Measurements from ENCODE around the gene ZNF276.

ZNF276 gene

DNA sequence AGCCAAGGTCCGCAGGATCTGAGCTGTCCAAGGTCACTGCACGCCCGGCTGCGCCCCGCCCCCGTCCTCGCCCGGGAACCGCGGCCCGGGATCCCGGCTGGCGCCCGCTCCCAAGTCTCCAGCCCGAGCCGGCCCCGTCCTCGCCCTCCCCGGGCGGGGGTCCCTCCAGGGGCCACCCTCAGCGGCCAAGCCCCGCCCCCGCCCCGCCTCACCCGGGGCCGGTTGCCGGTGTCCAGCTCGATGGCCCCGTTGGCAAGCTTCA lies 855 bp upstream of the ZNF276 start:
- peak overlapping the region; percentile 75 for H3K4me3 ChIP-seq (ENCODE audit: low read depth, low read length)
- DNase-seq (ENCODE audit: low read depth) = peak; percentile 19
- TF ChIP-seq, protein P1, sequence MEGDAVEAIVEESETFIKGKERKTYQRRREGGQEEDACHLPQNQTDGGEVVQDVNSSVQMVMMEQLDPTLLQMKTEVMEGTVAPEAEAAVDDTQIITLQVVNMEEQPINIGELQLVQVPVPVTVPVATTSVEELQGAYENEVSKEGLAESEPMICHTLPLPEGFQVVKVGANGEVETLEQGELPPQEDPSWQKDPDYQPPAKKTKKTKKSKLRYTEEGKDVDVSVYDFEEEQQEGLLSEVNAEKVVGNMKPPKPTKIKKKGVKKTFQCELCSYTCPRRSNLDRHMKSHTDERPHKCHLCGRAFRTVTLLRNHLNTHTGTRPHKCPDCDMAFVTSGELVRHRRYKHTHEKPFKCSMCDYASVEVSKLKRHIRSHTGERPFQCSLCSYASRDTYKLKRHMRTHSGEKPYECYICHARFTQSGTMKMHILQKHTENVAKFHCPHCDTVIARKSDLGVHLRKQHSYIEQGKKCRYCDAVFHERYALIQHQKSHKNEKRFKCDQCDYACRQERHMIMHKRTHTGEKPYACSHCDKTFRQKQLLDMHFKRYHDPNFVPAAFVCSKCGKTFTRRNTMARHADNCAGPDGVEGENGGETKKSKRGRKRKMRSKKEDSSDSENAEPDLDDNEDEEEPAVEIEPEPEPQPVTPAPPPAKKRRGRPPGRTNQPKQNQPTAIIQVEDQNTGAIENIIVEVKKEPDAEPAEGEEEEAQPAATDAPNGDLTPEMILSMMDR (conservative IDR thresholded peaks at IDR 0.05; ENCODE audit: low read depth, low read length) = no peak

- TF ChIP-seq, protein P1 (conservative IDR thresholded peaks at IDR 0.05; ENCODE audit: low read depth, low read length) = no peak
- H3K4me3 ChIP-seq (ENCODE audit: low read depth, low read length) = peak overlapping the region; percentile 75
- peak; percentile 58 for DNase-seq (ENCODE audit: low read depth)
Observed at GRCh38 chr16:89721546-89722391, 432 bp downstream of the ZNF276 start.

- DNase-seq (ENCODE audit: low read depth) = peak; percentile 51
- TF ChIP-seq, protein P1 (conservative IDR thresholded peaks at IDR 0.05; ENCODE audit: low read depth, low read length) = no peak
- H3K4me3 ChIP-seq (ENCODE audit: low read depth, low read length) = peak overlapping the region; percentile 75
Observed at GRCh38 chr16:89722392-89723278, 1.3 kb downstream of the ZNF276 start.

DNA sequence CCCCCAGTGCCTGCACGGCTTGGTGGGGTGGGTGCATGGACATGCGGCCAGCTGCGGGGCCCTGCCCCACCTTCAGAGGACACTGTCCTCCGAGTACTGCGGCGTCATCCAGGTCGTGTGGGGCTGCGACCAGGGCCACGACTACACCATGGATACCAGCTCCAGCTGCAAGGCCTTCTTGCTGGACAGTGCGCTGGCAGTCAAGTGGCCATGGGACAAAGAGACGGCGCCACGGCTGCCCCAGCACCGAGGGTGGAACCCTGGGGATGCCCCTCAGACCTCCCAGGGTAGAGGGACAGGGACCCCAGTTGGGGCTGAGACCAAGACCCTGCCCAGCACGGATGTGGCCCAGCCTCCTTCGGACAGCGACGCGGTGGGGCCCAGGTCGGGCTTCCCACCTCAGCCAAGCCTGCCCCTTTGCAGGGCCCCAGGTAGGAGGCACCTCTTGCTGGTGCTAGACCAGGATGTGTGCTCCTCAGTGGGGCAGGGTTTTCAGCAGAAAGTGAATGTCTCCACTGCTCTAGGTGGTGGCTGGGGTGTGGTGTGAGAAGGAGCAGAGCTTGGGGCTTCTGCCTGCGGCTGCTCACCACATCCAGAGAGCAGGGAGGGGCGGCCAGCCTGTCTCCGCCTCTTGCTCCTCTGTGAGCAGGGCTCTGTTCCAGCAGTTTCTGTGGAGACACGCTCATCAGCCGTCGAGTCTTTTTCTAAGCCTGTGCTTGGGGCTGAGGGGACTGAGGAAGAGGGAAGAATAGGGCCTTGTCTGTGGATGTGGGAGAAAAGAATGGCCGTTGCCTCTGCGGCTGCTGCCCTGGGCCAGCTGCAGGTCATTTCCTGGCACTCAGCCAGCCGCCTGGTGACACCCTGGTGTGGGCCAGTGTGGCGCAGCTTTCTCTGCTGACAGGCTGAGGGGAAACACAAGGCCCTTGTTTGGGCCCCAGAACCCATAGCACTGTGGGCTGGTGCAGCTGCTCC lies 2.2 kb downstream of the ZNF276 start:
- TF ChIP-seq, protein P1 (conservative IDR thresholded peaks at IDR 0.05; ENCODE audit: low read depth, low read length) = no peak
- H3K4me3 ChIP-seq (ENCODE audit: low read depth, low read length) = peak overlapping the region; percentile 10
- DNase-seq (ENCODE audit: low read depth) = peak; percentile 37

GRCh38 chr16:89727406-89728120 lies 6.2 kb downstream of the ZNF276 start:
- TF ChIP-seq, protein P1 (conservative IDR thresholded peaks at IDR 0.05; ENCODE audit: low read depth, low read length) = no peak
- no peak overlapping the region for H3K4me3 ChIP-seq (ENCODE audit: low read depth, low read length)
- DNase-seq (ENCODE audit: low read depth) = no peak

GRCh38 chr16:89729293-89729692 lies 8.0 kb downstream of the ZNF276 start:
- no peak overlapping the region for H3K4me3 ChIP-seq (ENCODE audit: low read depth, low read length)
- no peak for DNase-seq (ENCODE audit: low read depth)

More at GRCh38 chr16:89729293-89729692, 8.0 kb downstream of the ZNF276 start:
- TF ChIP-seq, protein P1 (conservative IDR thresholded peaks at IDR 0.05; ENCODE audit: low read depth, low read length) = no peak

Data from choroid plexus epithelial cell (primary cell).